Kidney (tissue), 14 donors: ENCODE measurements around the gene P2RX2. TPM values are rescaled to one million over a fixed set of nuclear protein-coding genes. Genes with fewer than 3 reads are reported as not detected.
A peak's percentile ranks its signal among the peaks of the same experiment; 100 is the strongest.

Source experiments
- DNase-seq, 5 donors: peaks; one replicate each; pipeline ENCODE4 v3.0.0-alpha.2; 2013 to 2020
- FAIRE-seq: peaks from 2 replicates; lab custom pipeline; 2012; peaks lifted over from hg19 to GRCh38; lab: Jason Lieb, UNC
- H3K27ac ChIP-seq, 2 donors: one replicate each; pipeline ENCODE4 v1.7.0; 2013; ENCODE audit warnings: low read depth in 2 of 2, low read length in 2 of 2, inconsistent platforms in 1 of 2
- H3K27me3 ChIP-seq: one replicate; pipeline ENCODE4 v1.7.1; 2013; ENCODE audit warnings: low read length, inconsistent platforms; ENCODE audit not compliant: control insufficient read depth, insufficient read depth
- H3K36me3 ChIP-seq, 3 donors: one replicate each; pipeline versions ENCODE4 v1.7.0 to v1.7.1; 2013; ENCODE audit warnings: low read length in 3 of 3, control low read depth in 1 of 3, inconsistent platforms in 1 of 3; ENCODE audit not compliant: insufficient read depth in 3 of 3, control insufficient read depth in 2 of 3
- H3K4me1 ChIP-seq, 3 donors: one replicate each; pipeline versions ENCODE4 v1.7.0 to v1.7.1; 2013; ENCODE audit warnings: low read length in 3 of 3, inconsistent platforms in 1 of 3, low read depth in 1 of 3; ENCODE audit not compliant: control insufficient read depth in 2 of 3, insufficient read depth in 2 of 3
- H3K4me3 ChIP-seq, 3 donors: one replicate each; pipeline versions ENCODE4 v1.7.0 to v1.8.1; 2013; ENCODE audit warnings: low read length in 3 of 3, control low read depth in 1 of 3, inconsistent platforms in 1 of 3
- H3K9ac ChIP-seq, 3 donors: one replicate each; pipeline versions ENCODE4 v1.7.0 to v1.7.1; 2013; ENCODE audit warnings: low read length in 3 of 3, control low read depth in 1 of 3, inconsistent platforms in 1 of 3
- H3K9me3 ChIP-seq, 3 donors: one replicate each; pipeline versions ENCODE4 v1.7.0 to v1.7.1; 2013; ENCODE audit warnings: low read length in 3 of 3, control low read depth in 1 of 3, inconsistent platforms in 1 of 3; ENCODE audit not compliant: control insufficient read depth in 2 of 3, insufficient read depth in 1 of 3
- intact Hi-C: fragments of 100-400 bp; cut with DNase I; formaldehyde crosslinking; loops from one replicate; pipeline ENCODE4 v1.11.1; 2022
- polyA plus RNA-seq: library from polyadenylated mRNA; stranded (reverse); fragments of 350-450 nt; fragmentation: Illumina TruSeq; extraction: RNeasy Lipid Tissue Mini Kit (QIAGEN cat#74804); gene quantifications from one replicate; pipeline ENCODE4 v1.2.3, GENCODE V29; 2014; ENCODE audit warnings: low read depth, low replicate concordance; ENCODE audit not compliant: insufficient read depth
- total RNA-seq: library from RNA; stranded (reverse); fragmentation: NEBNext Ultra II Directional; extraction: Animal tissue kit (Norgen Biotek cat#: 25700); gene quantifications from one replicate; pipeline ENCODE4 v1.2.1, GENCODE V29; 2021
- TF ChIP-seq, protein P1 (sequence below): IDR thresholded peaks from 3 replicates; pipeline ENCODE4 v1.5.1; 2012; ENCODE audit warnings: mild to moderate bottlenecking, moderate library complexity, borderline replicate concordance; ENCODE audit not compliant: insufficient read depth; ENCODE audit errors: extremely low read depth
- donor health status: control.
- donor health status: control.
- donor health status: control.
- donor health status: control.
- donor health status: control.
- donor health status: DM: yes; HTN: yes; CAD: no.
- donor health status: Normal renal cell carcinoma (clear cell type).

The P2RX2 gene
- total and polyA plus RNA-seq, 2 donors from 2014 or later: 0.19 to 0.37 TPM

DNA sequence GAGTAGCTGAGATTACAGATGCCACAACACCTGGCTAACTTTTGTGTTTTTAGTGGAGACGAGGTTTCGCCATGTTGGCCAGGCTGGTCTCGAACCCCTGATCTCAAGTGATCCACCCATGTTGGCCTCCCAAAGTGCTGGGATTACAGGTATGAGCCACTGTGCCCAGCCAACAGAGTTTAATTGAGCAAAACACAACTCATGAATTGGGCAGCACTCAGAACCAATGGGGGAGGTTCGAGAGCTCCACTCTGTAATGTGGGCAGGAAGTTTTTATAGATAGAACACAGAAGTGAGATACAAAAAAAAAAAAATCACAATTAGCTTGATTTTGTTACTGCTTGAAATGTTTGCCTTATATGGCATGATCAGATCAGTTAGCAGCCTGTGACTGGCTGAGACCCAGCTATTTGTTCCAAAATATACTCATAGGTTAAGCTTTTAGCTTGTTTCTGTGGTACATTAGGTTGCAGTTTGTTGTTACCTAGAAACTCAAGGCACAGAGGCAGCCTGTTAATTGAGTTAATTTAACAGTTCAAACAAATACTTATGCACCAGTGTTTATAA is 1.4 kb upstream of the P2RX2 start:
- intact Hi-C loops: loop anchor here (10.0 kb wide), 1 partner anchor 202 kb away; no protein-coding TSS in a partner anchor
- Histone ChIP-seq H3K36me3 (no peaks in the 10 kb centered on the region), H3K9me3 (peaks cover 0 to 5% (median 0%) of the 10 kb centered on the region in 3 donors), H3K9ac (no peak overlapping the region), H3K27me3 (peaks cover 9% of the 10 kb centered on the region), H3K4me1 (peaks cover 0 to under 1% (median 0%) of the 10 kb centered on the region in 3 donors), H3K4me3 (no peak overlapping the region), H3K27ac (no peak overlapping the region)
- TF ChIP-seq, protein P1, sequence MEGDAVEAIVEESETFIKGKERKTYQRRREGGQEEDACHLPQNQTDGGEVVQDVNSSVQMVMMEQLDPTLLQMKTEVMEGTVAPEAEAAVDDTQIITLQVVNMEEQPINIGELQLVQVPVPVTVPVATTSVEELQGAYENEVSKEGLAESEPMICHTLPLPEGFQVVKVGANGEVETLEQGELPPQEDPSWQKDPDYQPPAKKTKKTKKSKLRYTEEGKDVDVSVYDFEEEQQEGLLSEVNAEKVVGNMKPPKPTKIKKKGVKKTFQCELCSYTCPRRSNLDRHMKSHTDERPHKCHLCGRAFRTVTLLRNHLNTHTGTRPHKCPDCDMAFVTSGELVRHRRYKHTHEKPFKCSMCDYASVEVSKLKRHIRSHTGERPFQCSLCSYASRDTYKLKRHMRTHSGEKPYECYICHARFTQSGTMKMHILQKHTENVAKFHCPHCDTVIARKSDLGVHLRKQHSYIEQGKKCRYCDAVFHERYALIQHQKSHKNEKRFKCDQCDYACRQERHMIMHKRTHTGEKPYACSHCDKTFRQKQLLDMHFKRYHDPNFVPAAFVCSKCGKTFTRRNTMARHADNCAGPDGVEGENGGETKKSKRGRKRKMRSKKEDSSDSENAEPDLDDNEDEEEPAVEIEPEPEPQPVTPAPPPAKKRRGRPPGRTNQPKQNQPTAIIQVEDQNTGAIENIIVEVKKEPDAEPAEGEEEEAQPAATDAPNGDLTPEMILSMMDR: no peak
- no peak for FAIRE-seq
- DNase-seq: no peak

DNA sequence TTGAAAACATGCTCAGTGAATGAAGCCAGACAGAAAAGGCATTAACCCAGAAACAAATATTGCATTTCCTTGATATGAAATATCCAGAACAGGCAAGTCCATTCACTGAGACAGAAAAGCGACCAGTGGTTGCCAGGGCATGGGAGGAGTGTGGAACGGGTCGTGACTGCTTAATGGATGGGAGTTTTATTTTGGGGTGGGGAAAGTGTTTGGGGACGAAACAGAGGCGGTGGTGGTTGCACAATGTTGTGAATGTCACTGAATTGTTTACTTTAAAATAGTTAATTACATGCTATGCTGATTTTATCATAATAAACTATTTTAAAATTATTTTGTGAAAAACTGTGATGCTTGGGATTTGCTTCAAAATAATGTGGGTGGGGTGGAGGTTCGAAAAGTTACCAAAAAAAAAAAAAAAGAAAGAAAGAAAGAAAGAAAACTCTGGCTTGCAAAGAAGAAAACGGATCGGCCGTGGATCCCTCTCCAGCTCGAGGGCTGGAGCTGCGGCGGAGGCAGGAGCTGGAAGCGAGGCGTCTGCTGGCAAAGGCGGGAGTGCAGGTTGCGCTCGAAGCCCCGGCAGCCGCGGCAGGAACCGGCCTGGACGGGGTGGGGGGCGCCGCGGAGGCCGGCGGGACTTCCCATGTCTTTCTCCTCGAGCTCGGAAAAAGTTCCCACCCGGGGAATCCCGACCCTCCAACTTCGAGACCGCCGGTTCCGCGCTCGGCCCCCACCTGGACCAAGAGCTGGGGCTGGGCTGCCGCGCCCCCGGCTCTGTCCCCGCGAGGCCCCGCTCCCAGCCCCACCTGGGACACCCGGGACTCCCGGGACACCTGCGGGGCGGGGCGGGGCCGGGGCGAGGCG is 524 bp upstream of the P2RX2 start:
- no peak overlapping the region for H3K27ac ChIP-seq
- TF ChIP-seq, protein P1: no peak
- DNase-seq (peak; percentile 52 to 80 (median 56)), FAIRE-seq (no peak)
- peaks cover 0 to 3% (median 3%) of the 10 kb centered on the region in 3 donors for H3K4me1 ChIP-seq
- H3K27me3 ChIP-seq: peaks cover 9% of the 10 kb centered on the region
- H3K4me3 ChIP-seq: no peak overlapping the region
- intact Hi-C loops: loop anchor here (10.0 kb wide), 1 partner anchor 203 kb away; no protein-coding TSS in a partner anchor
- no peak overlapping the region for H3K9ac ChIP-seq
- H3K36me3 ChIP-seq: no peaks in the 10 kb centered on the region
- H3K9me3 ChIP-seq: peaks cover 0 to 5% (median 0%) of the 10 kb centered on the region in 3 donors

DNA sequence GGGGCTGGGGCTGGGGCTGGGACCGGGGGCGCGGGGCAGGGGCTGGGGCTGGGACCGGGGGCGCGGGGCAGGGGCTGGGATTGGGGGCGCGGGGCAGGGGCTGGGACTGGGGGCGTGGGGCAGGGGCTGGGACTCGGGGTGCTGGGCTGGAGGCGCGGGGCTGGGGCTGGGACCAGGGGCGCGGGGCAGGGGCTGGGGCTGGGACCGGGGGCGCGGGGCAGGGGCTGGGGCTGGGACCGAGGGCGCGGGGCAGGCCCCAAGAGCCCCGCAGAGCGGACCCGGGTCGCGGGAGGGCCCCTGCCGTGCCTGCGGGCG is 452 bp downstream of the P2RX2 start:
- no peak overlapping the region for H3K27ac ChIP-seq
- peaks cover 0 to 5% (median 0%) of the 10 kb centered on the region in 3 donors for H3K9me3 ChIP-seq
- H3K36me3 ChIP-seq: no peaks in the 10 kb centered on the region
- DNase-seq (peak in 1 of 5 donors; percentile 58), FAIRE-seq (no peak)
- H3K4me1 ChIP-seq: peaks cover 0 to 4% (median 3%) of the 10 kb centered on the region in 3 donors
- TF ChIP-seq, protein P1: no peak
- no peak overlapping the region for H3K4me3 ChIP-seq
- H3K9ac ChIP-seq: no peak overlapping the region
- intact Hi-C loops: loop anchor here (10.0 kb wide), 1 partner anchor 204 kb away; no protein-coding TSS in a partner anchor
- peaks cover 9% of the 10 kb centered on the region for H3K27me3 ChIP-seq
